NT2/D1 (cell line): ENCODE results near the gene NDUFV2.

Experiments
- YY1 ChIP-seq: IDR thresholded peaks from 2 replicates; pipeline ENCODE4 v1.6.1; 2011; ENCODE audit not compliant: insufficient read length, insufficient read depth
- ZNF274 ChIP-seq: IDR thresholded peaks from 2 replicates; pipeline ENCODE4 v1.6.1; 2011; ENCODE audit warnings: mild to moderate bottlenecking, low read depth, low read length

DNA sequence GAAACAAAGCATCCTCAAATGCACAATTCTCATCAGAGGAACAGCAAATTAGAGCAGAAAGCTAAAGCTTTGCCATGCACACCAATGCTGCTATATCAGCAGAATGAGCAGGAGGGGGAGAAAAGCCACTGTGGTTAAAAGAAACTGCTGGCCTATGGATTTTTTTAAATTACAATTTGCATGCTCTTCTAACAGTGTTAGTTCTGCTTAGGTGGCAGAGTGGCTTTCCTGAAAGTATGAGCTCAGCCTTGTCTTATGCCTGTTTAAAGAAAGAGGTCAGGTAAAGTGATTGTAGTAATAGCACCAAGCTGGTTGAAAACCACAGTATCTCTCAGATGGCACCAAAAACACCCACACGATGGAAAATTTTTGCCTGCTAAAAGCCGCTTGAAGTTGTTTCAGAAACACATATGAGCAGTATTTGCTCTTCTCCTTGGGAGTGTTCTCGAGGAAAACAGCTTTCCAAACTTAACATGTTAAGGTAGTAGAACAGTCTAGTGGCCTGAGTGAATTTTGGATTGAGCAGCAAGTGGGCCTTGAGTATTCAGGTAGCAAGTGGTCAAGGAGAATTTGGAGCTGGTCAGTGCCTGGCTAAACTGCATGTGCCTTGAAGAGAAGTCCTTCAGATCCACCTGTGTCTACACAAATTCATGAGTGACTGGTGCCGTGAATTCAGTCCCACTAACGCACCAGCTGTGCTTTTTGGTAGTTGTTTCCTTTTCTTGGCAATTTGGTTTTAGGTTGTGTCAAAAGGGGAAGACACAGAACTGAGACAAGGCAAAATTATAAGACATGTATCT, 19.6 kb upstream of the NDUFV2 start:
- no peak for TF ChIP-seq YY1
- no peak for TF ChIP-seq ZNF274
